Diencephalon (tissue), 1 donor: Measurements from ENCODE around the gene BTBD7. TPM values are rescaled to one million over a fixed set of nuclear protein-coding genes. Genes with fewer than 3 reads are reported as not detected.

Experiments used
- total RNA-seq: library from RNA; depleted of rRNA; stranded (reverse); fragments of >200 nt; gene quantifications from one replicate; pipeline ENCODE4 v1.2.3, GENCODE V29; 2014

BTBD7 gene, protein sequence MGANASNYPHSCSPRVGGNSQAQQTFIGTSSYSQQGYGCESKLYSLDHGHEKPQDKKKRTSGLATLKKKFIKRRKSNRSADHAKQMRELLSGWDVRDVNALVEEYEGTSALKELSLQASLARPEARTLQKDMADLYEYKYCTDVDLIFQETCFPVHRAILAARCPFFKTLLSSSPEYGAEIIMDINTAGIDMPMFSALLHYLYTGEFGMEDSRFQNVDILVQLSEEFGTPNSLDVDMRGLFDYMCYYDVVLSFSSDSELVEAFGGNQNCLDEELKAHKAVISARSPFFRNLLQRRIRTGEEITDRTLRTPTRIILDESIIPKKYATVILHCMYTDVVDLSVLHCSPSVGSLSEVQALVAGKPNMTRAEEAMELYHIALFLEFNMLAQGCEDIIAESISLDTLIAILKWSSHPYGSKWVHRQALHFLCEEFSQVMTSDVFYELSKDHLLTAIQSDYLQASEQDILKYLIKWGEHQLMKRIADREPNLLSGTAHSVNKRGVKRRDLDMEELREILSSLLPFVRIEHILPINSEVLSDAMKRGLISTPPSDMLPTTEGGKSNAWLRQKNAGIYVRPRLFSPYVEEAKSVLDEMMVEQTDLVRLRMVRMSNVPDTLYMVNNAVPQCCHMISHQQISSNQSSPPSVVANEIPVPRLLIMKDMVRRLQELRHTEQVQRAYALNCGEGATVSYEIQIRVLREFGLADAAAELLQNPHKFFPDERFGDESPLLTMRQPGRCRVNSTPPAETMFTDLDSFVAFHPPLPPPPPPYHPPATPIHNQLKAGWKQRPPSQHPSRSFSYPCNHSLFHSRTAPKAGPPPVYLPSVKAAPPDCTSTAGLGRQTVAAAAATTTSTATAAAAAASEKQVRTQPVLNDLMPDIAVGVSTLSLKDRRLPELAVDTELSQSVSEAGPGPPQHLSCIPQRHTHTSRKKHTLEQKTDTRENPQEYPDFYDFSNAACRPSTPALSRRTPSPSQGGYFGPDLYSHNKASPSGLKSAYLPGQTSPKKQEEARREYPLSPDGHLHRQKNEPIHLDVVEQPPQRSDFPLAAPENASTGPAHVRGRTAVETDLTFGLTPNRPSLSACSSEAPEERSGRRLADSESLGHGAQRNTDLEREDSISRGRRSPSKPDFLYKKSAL
- 64.6 TPM for total RNA-seq

GRCh38 chr14:93332853-93333630 is at the start of gene BTBD7:
Gene BTBD7 (minus strand): TSS chr14:93333036. CDS start chr14:93296051, 36,985 bp downstream.

DNA sequence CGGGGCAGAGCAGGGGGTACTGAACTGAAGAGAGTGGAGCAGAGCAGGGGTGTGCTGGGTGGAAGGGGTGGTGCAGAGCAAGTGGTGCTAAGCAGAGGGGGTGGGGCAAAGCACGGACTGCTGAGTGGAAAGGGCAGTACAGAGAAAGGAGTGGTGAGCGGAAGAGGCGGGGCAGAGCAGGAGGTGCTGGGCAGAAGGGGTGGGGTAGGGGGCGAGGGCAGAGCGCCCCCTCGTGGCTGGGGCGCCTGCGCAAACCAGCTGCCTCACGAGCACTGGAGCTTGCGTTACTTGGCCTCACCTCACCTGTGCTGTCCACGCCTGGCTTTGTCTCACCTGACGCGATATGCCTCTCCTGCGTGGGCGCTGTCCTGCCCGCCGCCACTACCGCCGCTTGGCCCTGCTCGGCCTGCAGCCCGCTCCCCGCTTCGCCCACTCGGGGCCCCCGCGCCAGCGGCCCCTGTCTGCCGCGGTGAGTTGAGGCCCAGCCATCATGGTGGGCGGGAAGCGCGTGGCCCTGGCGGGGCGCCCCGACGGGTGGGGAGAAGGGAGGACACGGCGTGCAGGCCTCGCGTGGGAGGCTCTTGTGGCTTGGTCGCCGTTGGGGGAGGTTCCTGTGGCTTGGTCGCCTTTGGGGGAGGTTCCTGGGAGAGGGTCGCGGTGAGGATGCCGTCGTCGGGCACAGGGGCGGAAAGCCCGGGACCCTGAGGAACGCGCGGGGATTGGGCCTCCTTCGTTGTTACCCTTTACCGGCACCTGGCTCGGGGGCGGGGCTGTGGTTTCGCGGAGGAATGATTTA is 14.3 kb upstream of the BTBD7 start, which contains the start of gene COX8C:
TSS of gene COX8C (plus strand) at position 257 of the 796 bp plus-strand sequence. CDS start at position 344, 87 bp downstream.

DNA sequence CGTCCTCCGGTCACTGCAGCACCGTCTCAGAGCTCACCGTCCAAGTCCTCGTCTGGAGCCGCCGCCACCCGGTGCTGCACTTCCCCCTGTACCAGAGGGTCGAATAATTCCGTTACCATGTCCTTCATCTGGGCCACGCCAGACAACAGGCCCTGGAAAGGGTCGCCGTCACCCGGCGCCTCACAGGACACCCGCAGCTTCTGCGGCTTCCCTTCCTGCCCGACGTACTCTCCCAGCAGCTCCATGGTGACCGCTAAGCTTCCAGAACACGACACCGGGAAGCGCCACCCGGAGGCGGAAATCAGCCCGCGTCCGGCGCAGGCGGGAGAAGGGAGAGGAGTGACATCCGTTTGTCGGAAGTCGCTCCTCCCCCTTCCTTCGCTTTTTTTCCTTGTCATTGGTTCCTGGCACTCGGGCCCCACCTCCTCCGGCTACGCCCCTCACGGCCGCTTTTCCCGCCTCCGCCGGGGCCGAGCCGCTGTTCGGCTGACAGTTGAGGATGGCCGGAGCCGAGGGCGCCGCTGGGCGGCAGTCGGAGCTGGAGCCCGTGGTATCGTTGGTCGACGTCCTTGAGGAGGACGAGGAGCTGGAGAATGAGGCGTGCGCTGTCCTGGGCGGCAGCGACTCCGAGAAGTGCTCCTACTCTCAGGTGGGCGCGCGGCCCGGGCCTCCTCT is 125.9 kb downstream of the BTBD7 start, which contains the start of the genes GON7 and UBR7:
TSS of gene GON7 (minus strand) at position 273 of the 675 bp plus-strand sequence. CDS start at position 245, 28 bp downstream.
TSS of gene UBR7 (plus strand) at position 464 of the 675 bp plus-strand sequence. CDS start at position 500, 36 bp downstream.

Other genes starting within 250 kb of the BTBD7 start
- gene ITPK1, start 217.1 kb downstream of the BTBD7 start, total RNA-seq: 33.7 TPM
- 126 TPM for gene MOAP1, start 148.1 kb downstream of the BTBD7 start, total RNA-seq
- gene LYSET, start 147.7 kb downstream of the BTBD7 start, total RNA-seq: 17.5 TPM
- 15.5 TPM for gene GON7, start 126.0 kb downstream of the BTBD7 start, total RNA-seq
- gene UBR7, start 125.8 kb downstream of the BTBD7 start, total RNA-seq: 50.7 TPM
- gene COX8C, start 14.1 kb upstream of the BTBD7 start, total RNA-seq: not detected
- 41.3 TPM for gene UNC79, start 97.9 kb upstream of the BTBD7 start, total RNA-seq